ENCODE measurements around the gene IGF1. TPM values are rescaled to one million over a fixed set of nuclear protein-coding genes. Genes with fewer than 3 reads are reported as not detected.

The IGF1 gene
- total RNA-seq, 1 experiment from 2014 or later = 0.68 TPM

GRCh38 chr12:102399653-102400052 lies 80.7 kb downstream of the IGF1 start:
- H3K36me3 ChIP-seq = no peaks in the 10 kb centered on the region
- H3K9me3 ChIP-seq (replicated peaks) = no peaks in the 10 kb centered on the region
- no peak for DNase-seq (ENCODE audit: low read depth in 1 of 2, low spot score in 2 of 2)
- no peaks in the 10 kb centered on the region for H3K27me3 ChIP-seq (replicated peaks)
- no peaks in the 10 kb centered on the region for H3K4me1 ChIP-seq (replicated peaks)
- no peak overlapping the region for H3K4me3 ChIP-seq
- H3K27ac ChIP-seq = no peak overlapping the region

- Histone ChIP-seq H3K36me3 (no peaks in the 10 kb centered on the region), H3K4me3 (no peak overlapping the region), H3K27ac (no peak overlapping the region), H3K9me3 (replicated peaks) (no peaks in the 10 kb centered on the region), H3K27me3 (replicated peaks) (no peaks in the 10 kb centered on the region), H3K4me1 (replicated peaks) (no peaks in the 10 kb centered on the region)
- DNase-seq (ENCODE audit: low read depth in 1 of 2, low spot score in 2 of 2) = no peak
Observed at GRCh38 chr12:102396276-102396675, 84.1 kb downstream of the IGF1 start.

- Histone ChIP-seq H3K9me3 (replicated peaks) (no peaks in the 10 kb centered on the region), H3K36me3 (no peaks in the 10 kb centered on the region), H3K27ac (no peak overlapping the region), H3K4me3 (no peak overlapping the region), H3K27me3 (replicated peaks) (no peaks in the 10 kb centered on the region), H3K4me1 (replicated peaks) (no peaks in the 10 kb centered on the region)
- no peak for DNase-seq (ENCODE audit: low read depth in 1 of 2, low spot score in 2 of 2)
Observed at GRCh38 chr12:102394200-102394599, 86.2 kb downstream of the IGF1 start.

- Histone ChIP-seq H3K36me3 (no peaks in the 10 kb centered on the region), H3K27ac (no peak overlapping the region), H3K4me3 (no peak overlapping the region), H3K4me1 (replicated peaks) (no peaks in the 10 kb centered on the region; the same call in 1 of the 2 replicates), H3K27me3 (replicated peaks) (no peaks in the 10 kb centered on the region), H3K9me3 (replicated peaks) (no peaks in the 10 kb centered on the region)
- no peak for DNase-seq (ENCODE audit: low read depth in 1 of 2, low spot score in 2 of 2)
Observed at GRCh38 chr12:102390068-102390467, 90.3 kb downstream of the IGF1 start.

- no peaks in the 10 kb centered on the region for H3K9me3 ChIP-seq (replicated peaks)
- H3K27me3 ChIP-seq (replicated peaks) = no peaks in the 10 kb centered on the region
- no peaks in the 10 kb centered on the region; the same call in 1 of the 2 replicates for H3K4me1 ChIP-seq (replicated peaks)
- H3K36me3 ChIP-seq = no peaks in the 10 kb centered on the region
- H3K4me3 ChIP-seq = no peak overlapping the region
- H3K27ac ChIP-seq = no peak overlapping the region
- no peak for DNase-seq (ENCODE audit: low read depth in 1 of 2, low spot score in 2 of 2)
Observed at GRCh38 chr12:102388469-102388868, 91.9 kb downstream of the IGF1 start.

- Histone ChIP-seq H3K27ac (no peak overlapping the region), H3K9me3 (replicated peaks) (no peaks in the 10 kb centered on the region), H3K4me3 (no peak overlapping the region), H3K27me3 (replicated peaks) (no peaks in the 10 kb centered on the region), H3K4me1 (replicated peaks) (no peaks in the 10 kb centered on the region; the same call in 1 of the 2 replicates), H3K36me3 (no peaks in the 10 kb centered on the region)
- DNase-seq (ENCODE audit: low read depth in 1 of 2, low spot score in 2 of 2) = no peak
Observed at GRCh38 chr12:102385343-102385742, 95.0 kb downstream of the IGF1 start.

- H3K27me3 ChIP-seq (replicated peaks) = no peaks in the 10 kb centered on the region
- DNase-seq (ENCODE audit: low read depth in 1 of 2, low spot score in 2 of 2) = no peak
- no peaks in the 10 kb centered on the region for H3K9me3 ChIP-seq (replicated peaks)
- no peak overlapping the region for H3K4me3 ChIP-seq
- no peaks in the 10 kb centered on the region for H3K36me3 ChIP-seq
- no peaks in the 10 kb centered on the region for H3K4me1 ChIP-seq (replicated peaks)
- no peak overlapping the region for H3K27ac ChIP-seq
Observed at GRCh38 chr12:102379346-102380162, 100.8 kb downstream of the IGF1 start.

GRCh38 chr12:102376781-102377180 lies 103.6 kb downstream of the IGF1 start:
- no peak overlapping the region for H3K4me3 ChIP-seq
- H3K27me3 ChIP-seq (replicated peaks) = no peaks in the 10 kb centered on the region
- H3K9me3 ChIP-seq (replicated peaks) = no peaks in the 10 kb centered on the region
- H3K36me3 ChIP-seq = no peaks in the 10 kb centered on the region
- H3K4me1 ChIP-seq (replicated peaks) = no peaks in the 10 kb centered on the region
- no peak overlapping the region for H3K27ac ChIP-seq
- DNase-seq (ENCODE audit: low read depth in 1 of 2, low spot score in 2 of 2) = no peak

- no peaks in the 10 kb centered on the region for H3K36me3 ChIP-seq
- DNase-seq (ENCODE audit: low read depth in 1 of 2, low spot score in 2 of 2) = no peak
- no peaks in the 10 kb centered on the region for H3K4me1 ChIP-seq (replicated peaks)
- no peaks in the 10 kb centered on the region for H3K27me3 ChIP-seq (replicated peaks)
- no peak overlapping the region for H3K4me3 ChIP-seq
- no peaks in the 10 kb centered on the region for H3K9me3 ChIP-seq (replicated peaks)
- no peak overlapping the region for H3K27ac ChIP-seq
Observed at GRCh38 chr12:102376181-102376747, 104.1 kb downstream of the IGF1 start.

GRCh38 chr12:102374190-102374589 lies 106.2 kb downstream of the IGF1 start:
- no peaks in the 10 kb centered on the region for H3K36me3 ChIP-seq
- no peaks in the 10 kb centered on the region for H3K9me3 ChIP-seq (replicated peaks)
- H3K4me3 ChIP-seq = no peak overlapping the region
- no peaks in the 10 kb centered on the region for H3K4me1 ChIP-seq (replicated peaks)
- no peak for DNase-seq (ENCODE audit: low read depth in 1 of 2, low spot score in 2 of 2)
- no peaks in the 10 kb centered on the region for H3K27me3 ChIP-seq (replicated peaks)
- H3K27ac ChIP-seq = no peak overlapping the region

- Histone ChIP-seq H3K27ac (no peak overlapping the region), H3K4me1 (replicated peaks) (no peaks in the 10 kb centered on the region), H3K9me3 (replicated peaks) (no peaks in the 10 kb centered on the region), H3K4me3 (no peak overlapping the region), H3K27me3 (replicated peaks) (no peaks in the 10 kb centered on the region), H3K36me3 (no peaks in the 10 kb centered on the region)
- DNase-seq (ENCODE audit: low read depth in 1 of 2, low spot score in 2 of 2) = no peak
Observed at GRCh38 chr12:102372087-102372486, 108.3 kb downstream of the IGF1 start.

- Histone ChIP-seq H3K4me1 (replicated peaks) (no peaks in the 10 kb centered on the region), H3K27me3 (replicated peaks) (no peaks in the 10 kb centered on the region), H3K27ac (no peak overlapping the region), H3K36me3 (no peaks in the 10 kb centered on the region), H3K4me3 (no peak overlapping the region), H3K9me3 (replicated peaks) (no peaks in the 10 kb centered on the region)
- no peak for DNase-seq (ENCODE audit: low read depth in 1 of 2, low spot score in 2 of 2)
Observed at GRCh38 chr12:102371165-102371564, 109.2 kb downstream of the IGF1 start.

- Histone ChIP-seq H3K27ac (no peak overlapping the region), H3K27me3 (replicated peaks) (no peaks in the 10 kb centered on the region), H3K4me1 (replicated peaks) (no peaks in the 10 kb centered on the region), H3K4me3 (no peak overlapping the region), H3K36me3 (no peaks in the 10 kb centered on the region), H3K9me3 (replicated peaks) (no peaks in the 10 kb centered on the region)
- DNase-seq (ENCODE audit: low read depth in 1 of 2, low spot score in 2 of 2) = no peak
Observed at GRCh38 chr12:102369876-102370275, 110.5 kb downstream of the IGF1 start.

GRCh38 chr12:102365365-102365764 lies 115.0 kb downstream of the IGF1 start:
- DNase-seq (ENCODE audit: low read depth in 1 of 2, low spot score in 2 of 2) = no peak
- Histone ChIP-seq H3K4me3 (no peak overlapping the region), H3K36me3 (no peaks in the 10 kb centered on the region), H3K27ac (no peak overlapping the region), H3K4me1 (replicated peaks) (no peaks in the 10 kb centered on the region), H3K9me3 (replicated peaks) (no peaks in the 10 kb centered on the region), H3K27me3 (replicated peaks) (no peaks in the 10 kb centered on the region)
